Stimulated activated CD4-positive, alpha-beta T cell treated with anti-CD3 and anti-CD28 coated beads, TNF-alpha, amount 100 ng/mL, for 24 hours (primary cell): ENCODE results near the gene GPR180.
"Not testable (repeated sequence)": the region's sequence is repeated elsewhere in the genome, so short reads cannot be mapped to it uniquely, and the experiment has no call there.

ENCODE experiments used
- DNase-seq, 3 experiments: peaks; one replicate each; pipeline ENCODE4 v3.0.0-alpha.2; 2020; ENCODE audit warnings: low read depth in 3 of 3

GPR180 gene

GRCh38 chr13:94596575-94596971 lies 5.1 kb upstream of the GPR180 start:
- no peak for DNase-seq

- DNase-seq, result no peak
Measured at GRCh38 chr13:94598281-94598680, 3.4 kb upstream of the GPR180 start.

GRCh38 chr13:94599877-94600276 lies 1.8 kb upstream of the GPR180 start:
- DNase-seq, result no peak

GRCh38 chr13:94602467-94602866 lies 810 bp downstream of the GPR180 start:
- DNase-seq, result no peak

GRCh38 chr13:94607056-94607455 lies 5.4 kb downstream of the GPR180 start:
- DNase-seq, result no peak

GRCh38 chr13:94607939-94608338 lies 6.3 kb downstream of the GPR180 start:
- DNase-seq, result no peak

- DNase-seq, result no peak
Measured at GRCh38 chr13:94608586-94608985, 6.9 kb downstream of the GPR180 start.

GRCh38 chr13:94609196-94609595 lies 7.5 kb downstream of the GPR180 start:
- DNase-seq, result no peak

GRCh38 chr13:94610475-94610874 lies 8.8 kb downstream of the GPR180 start:
- no peak for DNase-seq

GRCh38 chr13:94612050-94612449 lies 10.4 kb downstream of the GPR180 start:
- DNase-seq, result no peak

GRCh38 chr13:94613051-94613450 lies 11.4 kb downstream of the GPR180 start:
- DNase-seq, result no peak

GRCh38 chr13:94617389-94618000 lies 15.8 kb downstream of the GPR180 start:
- DNase-seq, result peak in 1 of 3 experiments; percentile 40

GRCh38 chr13:94620286-94620896 lies 18.7 kb downstream of the GPR180 start:
- DNase-seq, result peak in 1 of 3 experiments; percentile 18

GRCh38 chr13:94622344-94622743 lies 20.7 kb downstream of the GPR180 start:
- no peak for DNase-seq

- no peak for DNase-seq
Measured at GRCh38 chr13:94623316-94623715, 21.7 kb downstream of the GPR180 start.

GRCh38 chr13:94630858-94631257 lies 29.2 kb downstream of the GPR180 start:
- DNase-seq, result no peak

- no peak for DNase-seq
Measured at GRCh38 chr13:94632226-94632980, 30.7 kb downstream of the GPR180 start.

GRCh38 chr13:94636096-94636495 lies 34.4 kb downstream of the GPR180 start:
- not testable (repeated sequence) for DNase-seq

- no peak for DNase-seq
Measured at GRCh38 chr13:94636942-94637578, 35.4 kb downstream of the GPR180 start.

- not testable (repeated sequence) for DNase-seq
Measured at GRCh38 chr13:94637677-94638076, 36.0 kb downstream of the GPR180 start.

GRCh38 chr13:94640721-94641120 lies 39.1 kb downstream of the GPR180 start:
- DNase-seq, result no peak

- no peak for DNase-seq
Measured at GRCh38 chr13:94641409-94641941, 39.8 kb downstream of the GPR180 start.
